Lung (tissue), 12 donors: ENCODE measurements around the gene PLPPR4. TPM values are rescaled to one million over a fixed set of nuclear protein-coding genes. Genes with fewer than 3 reads are reported as not detected.

Experiments
- ATAC-seq: fragments of 200-7000 bp; cut with Tn5 transposase; one replicate; pipeline ENCODE4 v1.9.1; 2020; ENCODE audit warnings: moderate number of reproducible peaks; ENCODE audit not compliant: insufficient read depth, low FRiP score
- DNase-seq, 3 donors: peaks; one replicate each; pipeline ENCODE4 v3.0.0-alpha.2; 2013 to 2017
- H3K27ac ChIP-seq, 2 donors: one replicate each; pipeline ENCODE4 v1.5.1; 2013; ENCODE audit warnings: mild to moderate bottlenecking in 2 of 2, moderate library complexity in 2 of 2, control low read depth in 1 of 2, inconsistent platforms in 1 of 2, low read depth in 1 of 2, low read length in 1 of 2
- H3K27me3 ChIP-seq, 3 donors: one replicate each; pipeline ENCODE4 v1.5.1; 2013; ENCODE audit warnings: low read length in 2 of 3; ENCODE audit not compliant: control insufficient read depth in 3 of 3, insufficient read depth in 3 of 3
- H3K36me3 ChIP-seq, 4 donors: one replicate each; pipeline ENCODE4 v1.5.1; 2013; ENCODE audit warnings: low read length in 4 of 4, mild to moderate bottlenecking in 1 of 4, moderate library complexity in 1 of 4; ENCODE audit not compliant: control insufficient read depth in 4 of 4, insufficient read depth in 4 of 4
- H3K4me1 ChIP-seq, 5 donors: one replicate each; pipeline ENCODE4 v1.5.1; 2013; ENCODE audit warnings: low read length in 5 of 5, mild to moderate bottlenecking in 2 of 5, moderate library complexity in 1 of 5; ENCODE audit not compliant: control insufficient read depth in 5 of 5, insufficient read depth in 5 of 5
- H3K4me3 ChIP-seq: one replicate; pipeline ENCODE4 v1.5.1; 2013; ENCODE audit warnings: mild to moderate bottlenecking, control low read depth, moderate library complexity
- H3K9ac ChIP-seq, 2 donors: one replicate each; pipeline ENCODE4 v1.5.1; 2013; ENCODE audit warnings: low read length in 2 of 2, control low read depth in 1 of 2; ENCODE audit not compliant: insufficient read depth in 1 of 2
- H3K9me3 ChIP-seq, 4 donors: one replicate each; pipeline ENCODE4 v1.5.1; 2013; ENCODE audit warnings: low read length in 3 of 4, mild to moderate bottlenecking in 1 of 4, moderate library complexity in 1 of 4; ENCODE audit not compliant: control insufficient read depth in 4 of 4, insufficient read depth in 3 of 4
- WGBS, 2 donors: extraction: QIAGEN DNeasy Blood & Tissue Kit; methylation state at CpG; one replicate each; pipeline ENCODE4 v1.1.7; 2013; 5-methylcytosine and 5-hydroxymethylcytosine counted together
- polyA plus RNA-seq, 2 donors: library from polyadenylated mRNA; stranded (reverse); fragments of 200-250 nt; gene quantifications; one replicate each; pipeline ENCODE4 v1.2.1, GENCODE V29; 2013
- total RNA-seq, 2 donors: library from RNA; depleted of rRNA in 1 of 2; stranded (reverse); fragments of >200 nt in 1 of 2; gene quantifications; one replicate each; pipeline ENCODE4 v1.2.1, GENCODE V29; 2014 to 2021
- TF ChIP-seq, protein P1 (sequence below): IDR thresholded peaks from 2 replicates; pipeline ENCODE4 v1.5.1; 2012; ENCODE audit warnings: mild to moderate bottlenecking; ENCODE audit errors: control extremely low read depth, extremely low read depth
- donor health status: control.
- donor health status: control.
- donor health status: Bipolar disorder and iron deficiency.
- donor health status: healthy.
- donor health status: DM: yes; HTN: yes; CAD: no.

The PLPPR4 gene
- total and polyA plus RNA-seq, 4 donors = 0.20 to 31.2 (median 0.95) TPM

- Histone ChIP-seq H3K27ac (no peak overlapping the region), H3K4me1 (no peaks in the 10 kb centered on the region), H3K4me3 (no peak overlapping the region), H3K9ac (no peak overlapping the region), H3K9me3 (no peaks in the 10 kb centered on the region), H3K36me3 (no peaks in the 10 kb centered on the region), H3K27me3 (no peaks in the 10 kb centered on the region)
- ATAC-seq (no peak), DNase-seq (no peak)
- 77 to 80% methylated on average over 2 of the region's 2 CpGs for WGBS, 2 donors
- TF ChIP-seq, protein P1, sequence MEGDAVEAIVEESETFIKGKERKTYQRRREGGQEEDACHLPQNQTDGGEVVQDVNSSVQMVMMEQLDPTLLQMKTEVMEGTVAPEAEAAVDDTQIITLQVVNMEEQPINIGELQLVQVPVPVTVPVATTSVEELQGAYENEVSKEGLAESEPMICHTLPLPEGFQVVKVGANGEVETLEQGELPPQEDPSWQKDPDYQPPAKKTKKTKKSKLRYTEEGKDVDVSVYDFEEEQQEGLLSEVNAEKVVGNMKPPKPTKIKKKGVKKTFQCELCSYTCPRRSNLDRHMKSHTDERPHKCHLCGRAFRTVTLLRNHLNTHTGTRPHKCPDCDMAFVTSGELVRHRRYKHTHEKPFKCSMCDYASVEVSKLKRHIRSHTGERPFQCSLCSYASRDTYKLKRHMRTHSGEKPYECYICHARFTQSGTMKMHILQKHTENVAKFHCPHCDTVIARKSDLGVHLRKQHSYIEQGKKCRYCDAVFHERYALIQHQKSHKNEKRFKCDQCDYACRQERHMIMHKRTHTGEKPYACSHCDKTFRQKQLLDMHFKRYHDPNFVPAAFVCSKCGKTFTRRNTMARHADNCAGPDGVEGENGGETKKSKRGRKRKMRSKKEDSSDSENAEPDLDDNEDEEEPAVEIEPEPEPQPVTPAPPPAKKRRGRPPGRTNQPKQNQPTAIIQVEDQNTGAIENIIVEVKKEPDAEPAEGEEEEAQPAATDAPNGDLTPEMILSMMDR = no peak
Observed at GRCh38 chr1:99331636-99332035, 67.3 kb downstream of the PLPPR4 start.

GRCh38 chr1:99332561-99332960 lies 68.3 kb downstream of the PLPPR4 start:
- no peaks in the 10 kb centered on the region for H3K4me1 ChIP-seq
- no peak overlapping the region for H3K4me3 ChIP-seq
- DNase-seq (no peak), ATAC-seq (no peak)
- H3K9ac ChIP-seq = no peak overlapping the region
- 88 to 92% methylated on average over 1 of the region's 1 CpG for WGBS, 2 donors
- no peaks in the 10 kb centered on the region for H3K27me3 ChIP-seq
- no peak overlapping the region for H3K27ac ChIP-seq
- TF ChIP-seq, protein P1 = no peak
- H3K36me3 ChIP-seq = no peaks in the 10 kb centered on the region
- H3K9me3 ChIP-seq = no peaks in the 10 kb centered on the region

DNA sequence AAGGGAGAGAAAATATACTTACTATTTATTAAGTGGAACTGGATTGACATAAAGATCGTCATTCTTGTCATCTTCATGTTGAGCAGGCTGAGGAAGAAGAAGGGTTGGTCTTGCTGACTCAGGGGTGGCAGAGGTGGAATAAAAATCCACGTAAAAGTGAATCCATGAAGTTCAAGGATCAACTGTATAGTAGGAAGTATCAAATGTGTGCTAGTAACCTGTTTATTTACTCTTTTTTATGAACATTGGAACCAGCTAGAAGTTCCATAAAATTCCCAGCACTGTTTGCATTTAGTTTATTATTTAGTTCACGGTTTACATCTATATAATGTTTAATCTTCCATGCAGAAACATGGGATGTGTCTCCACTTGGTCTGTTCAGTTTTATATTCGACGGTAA lies 70.7 kb downstream of the PLPPR4 start:
- H3K36me3 ChIP-seq = no peaks in the 10 kb centered on the region
- H3K4me1 ChIP-seq = no peaks in the 10 kb centered on the region
- no peaks in the 10 kb centered on the region for H3K9me3 ChIP-seq
- no peak overlapping the region for H3K27ac ChIP-seq
- WGBS, 2 donors = 87 to 92% methylated on average over 5 of the region's 5 CpGs
- H3K4me3 ChIP-seq = no peak overlapping the region
- no peak overlapping the region for H3K9ac ChIP-seq
- no peaks in the 10 kb centered on the region for H3K27me3 ChIP-seq
- TF ChIP-seq, protein P1 = no peak
- DNase-seq (no peak), ATAC-seq (no peak)

GRCh38 chr1:99347041-99347684 lies 82.9 kb downstream of the PLPPR4 start:
- Histone ChIP-seq H3K4me1 (no peaks in the 10 kb centered on the region), H3K9ac (no peak overlapping the region), H3K36me3 (no peaks in the 10 kb centered on the region), H3K9me3 (no peaks in the 10 kb centered on the region), H3K27ac (no peak overlapping the region), H3K4me3 (no peak overlapping the region), H3K27me3 (no peaks in the 10 kb centered on the region)
- DNase-seq = no peak
- no peak for ATAC-seq
- TF ChIP-seq, protein P1 = no peak
- WGBS, 2 donors = 84 to 88% methylated on average over 2 of the region's 2 CpGs
